H1 (cell line): ENCODE measurements around the gene KIF26B.

Source experiments
- ATF3 ChIP-seq: IDR thresholded peaks from 2 replicates; pipeline ENCODE4 v1.6.1; 2011; ENCODE audit warnings: low read depth, mild to moderate bottlenecking, low read length; ENCODE audit not compliant: insufficient read depth
- CTCF ChIP-seq, 3 experiments: IDR thresholded peaks; 1 replicate in 2 of 3; 2 replicates in 1 of 3; pipeline versions ENCODE4 v1.5.1 to v1.6.1; 2011; ENCODE audit warnings: low read length in 3 of 3, mild to moderate bottlenecking in 3 of 3, inconsistent platforms in 2 of 3, low read depth in 1 of 3, moderate library complexity in 1 of 3; ENCODE audit not compliant: insufficient read depth in 1 of 3; ENCODE audit errors: control extremely low read depth in 1 of 3
- EP300 ChIP-seq, 2 experiments: IDR thresholded peaks; 1 replicate in 1 of 2; 2 replicates in 1 of 2; pipeline ENCODE4 v1.6.1; 2011 to 2012; ENCODE audit warnings: low read depth in 2 of 2, low read length in 2 of 2, mild to moderate bottlenecking in 2 of 2, borderline replicate concordance in 1 of 2, inconsistent platforms in 1 of 2, moderate library complexity in 1 of 2
- POLR2AphosphoS5 ChIP-seq: IDR thresholded peaks from 2 replicates; pipeline ENCODE4 v1.6.1; 2011; ENCODE audit warnings: low read depth, low read length

- TF ChIP-seq POLR2AphosphoS5 (no peak), CTCF (IDR thresholded peaks at IDR 0.05; ENCODE audit: control extremely low read depth in 1 of 3, insufficient read depth in 1 of 3, low read depth in 1 of 3, low read length in 3 of 3) (no peak), EP300 (IDR thresholded peaks at IDR 0.05; ENCODE audit: borderline replicate concordance in 1 of 2, low read depth in 2 of 2, low read length in 2 of 2) (no peak), ATF3 (no peak)
Measured at GRCh38 chr1:245179706-245180105, 24.9 kb downstream of the KIF26B start.
